8988T (cell line): ENCODE data around the gene NECAP2.
A peak's percentile ranks its signal among the peaks of the same experiment; 100 is the strongest.
"Not testable (repeated sequence)": the region's sequence is repeated elsewhere in the genome, so short reads cannot be mapped to it uniquely, and the experiment has no call there.

ENCODE experiments used
- DNase-seq: peaks from one replicate; pipeline ENCODE4 v3.0.0; 2011

The NECAP2 gene

GRCh38 chr1:16462773-16463330 lies 22.3 kb downstream of the NECAP2 start:
- no peak for DNase-seq

GRCh38 chr1:16464917-16465625 lies 24.5 kb downstream of the NECAP2 start:
- no peak for DNase-seq

GRCh38 chr1:16468558-16468957 lies 28.0 kb downstream of the NECAP2 start:
- no peak for DNase-seq

- no peak for DNase-seq
These were observed 33.8 kb downstream of the NECAP2 start for GRCh38 chr1:16474166-16474800.

- DNase-seq, result peak; percentile 40
These were observed 34.4 kb downstream of the NECAP2 start for GRCh38 chr1:16474891-16475290.

- DNase-seq, result not testable (repeated sequence)
These were observed 35.5 kb downstream of the NECAP2 start for GRCh38 chr1:16475771-16476770.

- no peak for DNase-seq
These were observed 37.6 kb downstream of the NECAP2 start for GRCh38 chr1:16478091-16478490.

- DNase-seq, result not testable (repeated sequence)
These were observed 42.6 kb downstream of the NECAP2 start for GRCh38 chr1:16483146-16483545.

GRCh38 chr1:16483639-16484500 lies 43.3 kb downstream of the NECAP2 start:
- not testable (repeated sequence) for DNase-seq

GRCh38 chr1:16484501-16484835 lies 43.9 kb downstream of the NECAP2 start:
- DNase-seq, result no peak

GRCh38 chr1:16484931-16485330 lies 44.4 kb downstream of the NECAP2 start:
- DNase-seq, result no peak

- not testable (repeated sequence) for DNase-seq
These were observed 45.8 kb downstream of the NECAP2 start for GRCh38 chr1:16486316-16486715.

- not testable (repeated sequence) for DNase-seq
These were observed 46.5 kb downstream of the NECAP2 start for GRCh38 chr1:16487011-16487410.

- DNase-seq, result not testable (repeated sequence)
These were observed 48.8 kb downstream of the NECAP2 start for GRCh38 chr1:16489195-16489880.

GRCh38 chr1:16491056-16491675 lies 50.6 kb downstream of the NECAP2 start:
- no peak for DNase-seq

- not testable (repeated sequence) for DNase-seq
These were observed 52.4 kb downstream of the NECAP2 start for GRCh38 chr1:16492937-16493336.

GRCh38 chr1:16493731-16494130 lies 53.2 kb downstream of the NECAP2 start:
- DNase-seq, result not testable (repeated sequence)

- DNase-seq, result not testable (repeated sequence)
These were observed 57.0 kb downstream of the NECAP2 start for GRCh38 chr1:16497474-16497904.

GRCh38 chr1:16498047-16498446 lies 57.5 kb downstream of the NECAP2 start:
- DNase-seq, result not testable (repeated sequence)

- peak; percentile 92 for DNase-seq
These were observed 58.3 kb downstream of the NECAP2 start for GRCh38 chr1:16498573-16499413.
